ENCODE measurements around the gene ANAPC15. TPM values are rescaled to one million over a fixed set of nuclear protein-coding genes. Genes with fewer than 3 reads are reported as not detected.

Gene ANAPC15
- total and polyA plus RNA-seq, 2 experiments from 2014 or later, result 52.1 to 117 TPM

- TF ChIP-seq ZNF462 (CRISPR knock-in tag; IDR thresholded peaks at IDR 0.05), result no peak
- TF ChIP-seq STAT1 (IDR thresholded peaks at IDR 0.05; ENCODE audit: unreplicated experiment), result no peak
- no peak for TF ChIP-seq POLR2AphosphoS5 (IDR thresholded peaks at IDR 0.05; ENCODE audit: low read depth)
These were observed 28.6 kb upstream of the ANAPC15 start (continued) for GRCh38 chr11:72141066-72141465.

- H4K20me1 ChIP-seq (replicated peaks; ENCODE audit: insufficient read depth), result no peaks in the 10 kb centered on the region; the same call in 1 of the 2 replicates
- H3K27ac Mint-ChIP-seq, result no peak overlapping the region
- no peak overlapping the region for H3K27ac ChIP-seq (ENCODE audit: low read depth)
- no peaks in the 10 kb centered on the region for H3K9me2 ChIP-seq (ENCODE audit: insufficient read depth)
- no peaks in the 10 kb centered on the region for H3K27me3 ChIP-seq (ENCODE audit: insufficient read depth)
- no peaks in the 10 kb centered on the region for H3K36me3 Mint-ChIP-seq (ENCODE audit: low read depth)
- no peak overlapping the region for H3K4me2 ChIP-seq
- H3K4me1 Mint-ChIP-seq, result peaks cover 2% of the 10 kb centered on the region; the same call in 1 of the 3 replicates
- no peaks in the 10 kb centered on the region for H3F3A ChIP-seq (replicated peaks; ENCODE audit: low read depth)
- no peak overlapping the region for H2AFZ ChIP-seq
- H3K9me3 Mint-ChIP-seq, result no peaks in the 10 kb centered on the region; the same call in 2 of the 3 replicates
- H3K36me3 ChIP-seq (ENCODE audit: insufficient read depth), result no peaks in the 10 kb centered on the region
- no peak for ATAC-seq
- no peak overlapping the region for H3K4me3 Mint-ChIP-seq
- no peaks in the 10 kb centered on the region for H3K79me2 ChIP-seq (replicated peaks; ENCODE audit: insufficient read depth)
- no peak overlapping the region for H3K4me3 ChIP-seq
- no peak for DNase-seq (ENCODE audit: low spot score)
- peaks cover 2% of the 10 kb centered on the region for H3K27me3 Mint-ChIP-seq (ENCODE audit: insufficient read depth, low read depth, poor library complexity)
- no peaks in the 10 kb centered on the region for H3K4me1 ChIP-seq (ENCODE audit: insufficient read depth)
- TF ChIP-seq NANOG (IDR thresholded peaks at IDR 0.05; ENCODE audit: borderline replicate concordance) (no peak), ZNF114 (CRISPR knock-in tag; IDR thresholded peaks at IDR 0.05) (no peak), ZNF462 (CRISPR knock-in tag; IDR thresholded peaks at IDR 0.05) (no peak), STAT1 (IDR thresholded peaks at IDR 0.05; ENCODE audit: unreplicated experiment) (no peak), ZNF331 (CRISPR knock-in tag; IDR thresholded peaks at IDR 0.05; ENCODE audit: low read depth) (no peak)
These were observed 28.2 kb upstream of the ANAPC15 start for GRCh38 chr11:72140661-72141060.

All from GM23338 (cell line).